ENCODE measurements around the gene CCDC152.

GRCh38 chr5:42768106-42768504 lies 11.5 kb downstream of the CCDC152 start:
- TF ChIP-seq CTCF (IDR thresholded peaks at IDR 0.05) (no peak), ZFX (IDR thresholded peaks at IDR 0.05; ENCODE audit: borderline replicate concordance) (no peak)

All from 22Rv1 (cell line).